WTC11 (cell line): ENCODE results near the gene TAX1BP3. TPM values are rescaled to one million over a fixed set of nuclear protein-coding genes. Genes with fewer than 3 reads are reported as not detected.

Experiments used
- ATAC-seq: fragments of 200-7000 bp; cut with Tn5 transposase; 2 replicates; pipeline ENCODE4 v1.10.0; 2021; ENCODE audit warnings: mild to moderate bottlenecking, moderate library complexity
- CTCF ChIA-PET: fragments of 300-600 bp; sonication (Branson Sonifier 250); formaldehyde crosslinking; loops from one replicate; lab custom pipeline; 2021; ENCODE audit warnings: antibody characterized with exemption; lab: Charles Lee
- POLR2A ChIA-PET: fragments of 350-600 bp; sonication (Branson Sonifier 250); formaldehyde crosslinking; loops from one replicate; lab custom pipeline; 2021; ENCODE audit warnings: antibody characterized with exemption; lab: Charles Lee
- DNase-seq: peaks from one replicate; pipeline ENCODE4 v3.0.0; 2021; ENCODE audit warnings: low spot score
- H3K27ac Mint-ChIP-seq: 2 replicates; pipeline ENCODE4 v1.8.0; 2021; ENCODE audit warnings: mixed read lengths
- H3K27me3 Mint-ChIP-seq: 2 replicates; pipeline ENCODE4 v1.8.0; 2021; ENCODE audit warnings: low read depth, mild to moderate bottlenecking, moderate library complexity, mixed read lengths
- H3K36me3 Mint-ChIP-seq: 2 replicates; pipeline ENCODE4 v1.8.0; 2021; ENCODE audit warnings: mixed read lengths
- H3K4me1 Mint-ChIP-seq: 2 replicates; pipeline ENCODE4 v1.8.0; 2022; ENCODE audit warnings: mixed read lengths
- H3K4me3 Mint-ChIP-seq: 2 replicates; pipeline ENCODE4 v1.8.0; 2021; ENCODE audit warnings: mild to moderate bottlenecking, moderate library complexity, mixed read lengths
- H3K9me3 Mint-ChIP-seq: 2 replicates; pipeline ENCODE4 v1.8.0; 2021; ENCODE audit warnings: mixed read lengths
- AR ChIP-seq: fragments of 250-450 bp; sonication (Bioruptor Pico); IDR thresholded peaks from 2 replicates; pipeline ENCODE4 v1.9.0; 2021; ENCODE audit warnings: mild to moderate bottlenecking
- CBFB ChIP-seq: sonication (generic); formaldehyde crosslinking; IDR thresholded peaks from 2 replicates; pipeline ENCODE4 v1.8.1; 2022; ENCODE audit warnings: mild to moderate bottlenecking, low read depth, missing genetic modification reagents
- ERG ChIP-seq: fragments of 250-450 bp; sonication (Bioruptor Pico); IDR thresholded peaks from 2 replicates; pipeline ENCODE4 v1.8.0; 2021; ENCODE audit warnings: mild to moderate bottlenecking
- IRF2 ChIP-seq: sonication (generic); formaldehyde crosslinking; IDR thresholded peaks from 2 replicates; pipeline ENCODE4 v1.8.0; 2022; ENCODE audit warnings: low read depth, missing genetic modification reagents, borderline replicate concordance
- JAZF1 ChIP-seq: fragments of 250-450 bp; sonication (Bioruptor Pico); IDR thresholded peaks from 2 replicates; pipeline ENCODE4 v1.9.0; 2021; ENCODE audit warnings: moderate library complexity, mild to moderate bottlenecking, inconsistent platforms
- KAT7 ChIP-seq: sonication (generic); formaldehyde crosslinking; IDR thresholded peaks from 2 replicates; pipeline ENCODE4 v1.8.1; 2023; ENCODE audit warnings: missing genetic modification reagents, mild to moderate bottlenecking, borderline replicate concordance
- NFATC4 ChIP-seq: fragments of 250-450 bp; sonication (Bioruptor Pico); IDR thresholded peaks from 2 replicates; pipeline ENCODE4 v1.9.0; 2021; ENCODE audit warnings: mild to moderate bottlenecking
- NFE2L1 ChIP-seq: sonication (generic); formaldehyde crosslinking; IDR thresholded peaks from 2 replicates; pipeline ENCODE4 v1.8.1; 2023; ENCODE audit warnings: missing genetic modification reagents
- RORB ChIP-seq: fragments of 250-450 bp; sonication (Bioruptor Pico); IDR thresholded peaks from 2 replicates; pipeline ENCODE4 v1.9.0; 2021; ENCODE audit warnings: mild to moderate bottlenecking
- TEAD4 ChIP-seq: sonication (generic); formaldehyde crosslinking; IDR thresholded peaks from 2 replicates; pipeline ENCODE4 v1.8.0; 2022; ENCODE audit warnings: mild to moderate bottlenecking, missing genetic modification reagents
- TP53 ChIP-seq: sonication (generic); formaldehyde crosslinking; IDR thresholded peaks from 2 replicates; pipeline ENCODE4 v1.8.1; 2023; ENCODE audit warnings: mild to moderate bottlenecking, missing genetic modification reagents
- USF1 ChIP-seq: sonication (generic); formaldehyde crosslinking; IDR thresholded peaks from 2 replicates; pipeline ENCODE4 v1.8.0; 2022; ENCODE audit warnings: mild to moderate bottlenecking, missing genetic modification reagents
- ZBTB21 ChIP-seq: sonication (generic); formaldehyde crosslinking; IDR thresholded peaks from 2 replicates; pipeline ENCODE4 v1.8.1; 2023; ENCODE audit warnings: mild to moderate bottlenecking, missing genetic modification reagents, borderline replicate concordance
- ZNF317 ChIP-seq: sonication (generic); formaldehyde crosslinking; IDR thresholded peaks from 2 replicates; pipeline ENCODE4 v1.8.1; 2023; ENCODE audit warnings: low read depth, mild to moderate bottlenecking, moderate library complexity, missing genetic modification reagents, borderline replicate concordance
- total RNA-seq: library from RNA; stranded (reverse); gene quantifications from 3 replicates; pipeline ENCODE4 v1.2.3, GENCODE V29; 2021
- TF ChIP-seq, protein P1 (sequence below): sonication (generic); formaldehyde crosslinking; IDR thresholded peaks from 2 replicates; pipeline ENCODE4 v1.8.1; 2023; ENCODE audit warnings: mild to moderate bottlenecking, missing genetic modification reagents
- TF ChIP-seq, protein P2 (sequence below): sonication (generic); formaldehyde crosslinking; IDR thresholded peaks from 2 replicates; pipeline ENCODE4 v1.8.1; 2023; ENCODE audit warnings: mild to moderate bottlenecking, missing genetic modification reagents, borderline replicate concordance
- TF ChIP-seq, protein P3 (sequence below): sonication (generic); formaldehyde crosslinking; conservative IDR thresholded peaks from 2 replicates; pipeline ENCODE4 v1.8.1; 2023; ENCODE audit warnings: mild to moderate bottlenecking, low read depth, missing genetic modification reagents, moderate library complexity
- TF ChIP-seq, protein P4 (sequence below): fragments of 250-450 bp; sonication (Bioruptor Pico); IDR thresholded peaks from 2 replicates; pipeline ENCODE4 v1.9.0; 2021; ENCODE audit warnings: moderate library complexity, mild to moderate bottlenecking, inconsistent platforms, borderline replicate concordance

Gene TAX1BP3
- total RNA-seq, 1 experiment from 2014 or later: 76.2 TPM

GRCh38 chr17:3658784-3659449 lies 9.5 kb downstream of the TAX1BP3 start:
- Mint-ChIP-seq H3K4me3 (no peak overlapping the region), H3K36me3 (no peaks in the 10 kb centered on the region), H3K4me1 (no peaks in the 10 kb centered on the region), H3K27ac (no peak overlapping the region), H3K27me3 (no peaks in the 10 kb centered on the region), H3K9me3 (no peaks in the 10 kb centered on the region)
- ATAC-seq: no peak
- CTCF ChIA-PET: interaction anchor here (1.0 kb wide), 1 partner anchor 24 kb away, joined by 3 read pairs; no protein-coding TSS in a partner anchor
- no peak for DNase-seq
- TF ChIP-seq, protein P1, sequence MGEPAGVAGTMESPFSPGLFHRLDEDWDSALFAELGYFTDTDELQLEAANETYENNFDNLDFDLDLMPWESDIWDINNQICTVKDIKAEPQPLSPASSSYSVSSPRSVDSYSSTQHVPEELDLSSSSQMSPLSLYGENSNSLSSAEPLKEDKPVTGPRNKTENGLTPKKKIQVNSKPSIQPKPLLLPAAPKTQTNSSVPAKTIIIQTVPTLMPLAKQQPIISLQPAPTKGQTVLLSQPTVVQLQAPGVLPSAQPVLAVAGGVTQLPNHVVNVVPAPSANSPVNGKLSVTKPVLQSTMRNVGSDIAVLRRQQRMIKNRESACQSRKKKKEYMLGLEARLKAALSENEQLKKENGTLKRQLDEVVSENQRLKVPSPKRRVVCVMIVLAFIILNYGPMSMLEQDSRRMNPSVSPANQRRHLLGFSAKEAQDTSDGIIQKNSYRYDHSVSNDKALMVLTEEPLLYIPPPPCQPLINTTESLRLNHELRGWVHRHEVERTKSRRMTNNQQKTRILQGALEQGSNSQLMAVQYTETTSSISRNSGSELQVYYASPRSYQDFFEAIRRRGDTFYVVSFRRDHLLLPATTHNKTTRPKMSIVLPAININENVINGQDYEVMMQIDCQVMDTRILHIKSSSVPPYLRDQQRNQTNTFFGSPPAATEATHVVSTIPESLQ (CRISPR knock-in tag): no peak
- TF ChIP-seq, protein P2, sequence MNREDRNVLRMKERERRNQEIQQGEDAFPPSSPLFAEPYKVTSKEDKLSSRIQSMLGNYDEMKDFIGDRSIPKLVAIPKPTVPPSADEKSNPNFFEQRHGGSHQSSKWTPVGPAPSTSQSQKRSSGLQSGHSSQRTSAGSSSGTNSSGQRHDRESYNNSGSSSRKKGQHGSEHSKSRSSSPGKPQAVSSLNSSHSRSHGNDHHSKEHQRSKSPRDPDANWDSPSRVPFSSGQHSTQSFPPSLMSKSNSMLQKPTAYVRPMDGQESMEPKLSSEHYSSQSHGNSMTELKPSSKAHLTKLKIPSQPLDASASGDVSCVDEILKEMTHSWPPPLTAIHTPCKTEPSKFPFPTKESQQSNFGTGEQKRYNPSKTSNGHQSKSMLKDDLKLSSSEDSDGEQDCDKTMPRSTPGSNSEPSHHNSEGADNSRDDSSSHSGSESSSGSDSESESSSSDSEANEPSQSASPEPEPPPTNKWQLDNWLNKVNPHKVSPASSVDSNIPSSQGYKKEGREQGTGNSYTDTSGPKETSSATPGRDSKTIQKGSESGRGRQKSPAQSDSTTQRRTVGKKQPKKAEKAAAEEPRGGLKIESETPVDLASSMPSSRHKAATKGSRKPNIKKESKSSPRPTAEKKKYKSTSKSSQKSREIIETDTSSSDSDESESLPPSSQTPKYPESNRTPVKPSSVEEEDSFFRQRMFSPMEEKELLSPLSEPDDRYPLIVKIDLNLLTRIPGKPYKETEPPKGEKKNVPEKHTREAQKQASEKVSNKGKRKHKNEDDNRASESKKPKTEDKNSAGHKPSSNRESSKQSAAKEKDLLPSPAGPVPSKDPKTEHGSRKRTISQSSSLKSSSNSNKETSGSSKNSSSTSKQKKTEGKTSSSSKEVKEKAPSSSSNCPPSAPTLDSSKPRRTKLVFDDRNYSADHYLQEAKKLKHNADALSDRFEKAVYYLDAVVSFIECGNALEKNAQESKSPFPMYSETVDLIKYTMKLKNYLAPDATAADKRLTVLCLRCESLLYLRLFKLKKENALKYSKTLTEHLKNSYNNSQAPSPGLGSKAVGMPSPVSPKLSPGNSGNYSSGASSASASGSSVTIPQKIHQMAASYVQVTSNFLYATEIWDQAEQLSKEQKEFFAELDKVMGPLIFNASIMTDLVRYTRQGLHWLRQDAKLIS: no peak
- TF ChIP-seq ZNF317 (CRISPR knock-in tag) (no peak), CBFB (CRISPR knock-in tag) (no peak), ZBTB21 (CRISPR knock-in tag) (no peak)
- POLR2A ChIA-PET: no interaction called here

DNA sequence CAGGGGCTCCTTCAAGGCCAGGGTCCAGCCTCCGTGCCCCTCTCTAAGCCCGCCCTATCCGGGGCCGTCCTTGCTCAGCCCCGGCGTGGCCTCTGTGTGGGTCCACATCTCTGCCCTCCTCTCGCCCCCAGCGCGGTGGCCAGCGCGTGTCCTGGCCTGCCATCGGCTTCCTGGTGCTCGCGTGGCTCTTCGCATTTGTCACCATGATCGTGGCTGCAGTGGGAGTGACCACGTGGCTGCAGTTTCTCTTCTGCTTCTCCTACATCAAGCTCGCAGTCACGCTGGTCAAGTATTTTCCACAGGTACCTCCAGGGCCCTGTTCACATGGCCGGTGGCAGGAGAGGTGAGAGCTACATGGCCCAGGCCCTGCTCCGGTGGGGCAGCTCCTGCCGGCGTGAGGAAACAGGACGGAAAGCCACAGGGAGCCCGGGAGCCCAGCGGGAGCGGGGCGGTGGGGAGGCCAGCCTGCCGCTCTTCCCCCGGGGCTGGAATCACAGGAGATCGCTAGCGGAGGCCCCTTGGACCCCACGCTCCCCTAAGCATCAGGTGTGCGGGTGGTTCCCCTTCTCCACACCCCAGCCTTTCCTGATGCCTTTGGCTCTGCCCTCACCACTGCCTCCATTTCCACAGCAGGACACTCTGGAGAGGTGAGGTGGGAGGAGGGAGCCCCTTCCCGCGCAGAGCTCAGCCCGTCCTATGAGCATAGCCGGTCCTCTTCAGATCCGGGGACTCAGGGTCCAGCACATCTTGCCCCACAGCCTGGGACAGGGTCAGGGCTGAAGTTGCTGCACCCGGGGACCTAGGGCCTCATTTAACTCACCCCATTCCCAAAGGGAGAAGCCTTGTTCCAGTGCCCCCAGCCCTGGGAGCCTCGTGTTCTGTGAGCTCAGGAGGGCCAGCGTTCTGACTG lies 10.2 kb downstream of the TAX1BP3 start:
- no peaks in the 10 kb centered on the region for H3K9me3 Mint-ChIP-seq
- no peak for ATAC-seq
- H3K27me3 Mint-ChIP-seq: no peaks in the 10 kb centered on the region
- POLR2A ChIA-PET: no interaction called here
- no peaks in the 10 kb centered on the region for H3K36me3 Mint-ChIP-seq
- CTCF ChIA-PET: interaction anchor here (1.4 kb wide), 1 partner anchor 25 kb away, joined by 4 read pairs; no protein-coding TSS in a partner anchor
- H3K4me3 Mint-ChIP-seq: no peak overlapping the region
- no peak overlapping the region for H3K27ac Mint-ChIP-seq
- no peak for DNase-seq
- H3K4me1 Mint-ChIP-seq: no peaks in the 10 kb centered on the region
- TF ChIP-seq NFE2L1 (CRISPR knock-in tag): no peak
- TF ChIP-seq ERG (CRISPR knock-in tag): no peak
- no peak for TF ChIP-seq TEAD4 (CRISPR knock-in tag)
- TF ChIP-seq JAZF1: no peak
- no peak for TF ChIP-seq KAT7 (CRISPR knock-in tag)
- TF ChIP-seq TP53: no peak
- TF ChIP-seq NFATC4 (CRISPR knock-in tag): no peak
- TF ChIP-seq IRF2 (CRISPR knock-in tag): no peak
- TF ChIP-seq USF1 (CRISPR knock-in tag): no peak
- no peak for TF ChIP-seq ZBTB21 (CRISPR knock-in tag)
- TF ChIP-seq RORB (CRISPR knock-in tag): no peak
- no peak for TF ChIP-seq AR (CRISPR knock-in tag)
- TF ChIP-seq, protein P3, sequence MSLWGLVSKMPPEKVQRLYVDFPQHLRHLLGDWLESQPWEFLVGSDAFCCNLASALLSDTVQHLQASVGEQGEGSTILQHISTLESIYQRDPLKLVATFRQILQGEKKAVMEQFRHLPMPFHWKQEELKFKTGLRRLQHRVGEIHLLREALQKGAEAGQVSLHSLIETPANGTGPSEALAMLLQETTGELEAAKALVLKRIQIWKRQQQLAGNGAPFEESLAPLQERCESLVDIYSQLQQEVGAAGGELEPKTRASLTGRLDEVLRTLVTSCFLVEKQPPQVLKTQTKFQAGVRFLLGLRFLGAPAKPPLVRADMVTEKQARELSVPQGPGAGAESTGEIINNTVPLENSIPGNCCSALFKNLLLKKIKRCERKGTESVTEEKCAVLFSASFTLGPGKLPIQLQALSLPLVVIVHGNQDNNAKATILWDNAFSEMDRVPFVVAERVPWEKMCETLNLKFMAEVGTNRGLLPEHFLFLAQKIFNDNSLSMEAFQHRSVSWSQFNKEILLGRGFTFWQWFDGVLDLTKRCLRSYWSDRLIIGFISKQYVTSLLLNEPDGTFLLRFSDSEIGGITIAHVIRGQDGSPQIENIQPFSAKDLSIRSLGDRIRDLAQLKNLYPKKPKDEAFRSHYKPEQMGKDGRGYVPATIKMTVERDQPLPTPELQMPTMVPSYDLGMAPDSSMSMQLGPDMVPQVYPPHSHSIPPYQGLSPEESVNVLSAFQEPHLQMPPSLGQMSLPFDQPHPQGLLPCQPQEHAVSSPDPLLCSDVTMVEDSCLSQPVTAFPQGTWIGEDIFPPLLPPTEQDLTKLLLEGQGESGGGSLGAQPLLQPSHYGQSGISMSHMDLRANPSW (CRISPR knock-in tag): no peak
- TF ChIP-seq, protein P4, sequence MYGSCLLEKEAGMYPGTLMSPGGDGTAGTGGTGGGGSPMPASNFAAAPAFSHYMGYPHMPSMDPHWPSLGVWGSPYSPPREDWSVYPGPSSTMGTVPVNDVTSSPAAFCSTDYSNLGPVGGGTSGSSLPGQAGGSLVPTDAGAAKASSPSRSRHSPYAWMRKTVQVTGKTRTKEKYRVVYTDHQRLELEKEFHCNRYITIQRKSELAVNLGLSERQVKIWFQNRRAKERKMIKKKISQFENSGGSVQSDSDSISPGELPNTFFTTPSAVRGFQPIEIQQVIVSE (CRISPR knock-in tag): no peak
